Urinary bladder (tissue), 4 donors: ENCODE measurements around the gene CLDN6. TPM values are rescaled to one million over a fixed set of nuclear protein-coding genes. Genes with fewer than 3 reads are reported as not detected.
"Not testable (repeated sequence)": the region's sequence is repeated elsewhere in the genome, so short reads cannot be mapped to it uniquely, and the experiment has no call there.

ENCODE experiments used
- DNase-seq: peaks from one replicate; pipeline ENCODE4 v3.0.0-alpha.2; 2015; ENCODE audit errors: extremely low spot score
- H3K27ac ChIP-seq: one replicate; pipeline ENCODE4 v1.5.1; 2013; ENCODE audit warnings: low read depth, mild to moderate bottlenecking, moderate library complexity
- H3K36me3 ChIP-seq: one replicate; pipeline ENCODE4 v1.6.1; 2013; ENCODE audit warnings: mild to moderate bottlenecking, moderate library complexity; ENCODE audit not compliant: insufficient read depth
- H3K4me1 ChIP-seq: one replicate; pipeline ENCODE4 v1.6.1; 2013; ENCODE audit warnings: mild to moderate bottlenecking, moderate library complexity; ENCODE audit not compliant: insufficient read depth
- H3K4me3 ChIP-seq: one replicate; pipeline ENCODE4 v1.5.1; 2013; ENCODE audit warnings: low read depth, low read length
- WGBS: extraction: QIAGEN DNeasy Blood & Tissue Kit; methylation state at CpG from one replicate; pipeline ENCODE4 v1.1.7; 2013; 5-methylcytosine and 5-hydroxymethylcytosine counted together
- polyA plus RNA-seq: library from polyadenylated mRNA; stranded (reverse); fragments of 200-250 nt; gene quantifications from one replicate; pipeline ENCODE4 v1.2.3, GENCODE V29; 2013
- total RNA-seq: library from RNA; depleted of rRNA; stranded (reverse); fragments of >200 nt; gene quantifications from one replicate; pipeline ENCODE4 v1.2.3, GENCODE V29; 2014
- donor health status: healthy with polysubstance abuse.
- donor health status: healthy.

The CLDN6 gene
- total and polyA plus RNA-seq, 2 donors = not detected

DNA sequence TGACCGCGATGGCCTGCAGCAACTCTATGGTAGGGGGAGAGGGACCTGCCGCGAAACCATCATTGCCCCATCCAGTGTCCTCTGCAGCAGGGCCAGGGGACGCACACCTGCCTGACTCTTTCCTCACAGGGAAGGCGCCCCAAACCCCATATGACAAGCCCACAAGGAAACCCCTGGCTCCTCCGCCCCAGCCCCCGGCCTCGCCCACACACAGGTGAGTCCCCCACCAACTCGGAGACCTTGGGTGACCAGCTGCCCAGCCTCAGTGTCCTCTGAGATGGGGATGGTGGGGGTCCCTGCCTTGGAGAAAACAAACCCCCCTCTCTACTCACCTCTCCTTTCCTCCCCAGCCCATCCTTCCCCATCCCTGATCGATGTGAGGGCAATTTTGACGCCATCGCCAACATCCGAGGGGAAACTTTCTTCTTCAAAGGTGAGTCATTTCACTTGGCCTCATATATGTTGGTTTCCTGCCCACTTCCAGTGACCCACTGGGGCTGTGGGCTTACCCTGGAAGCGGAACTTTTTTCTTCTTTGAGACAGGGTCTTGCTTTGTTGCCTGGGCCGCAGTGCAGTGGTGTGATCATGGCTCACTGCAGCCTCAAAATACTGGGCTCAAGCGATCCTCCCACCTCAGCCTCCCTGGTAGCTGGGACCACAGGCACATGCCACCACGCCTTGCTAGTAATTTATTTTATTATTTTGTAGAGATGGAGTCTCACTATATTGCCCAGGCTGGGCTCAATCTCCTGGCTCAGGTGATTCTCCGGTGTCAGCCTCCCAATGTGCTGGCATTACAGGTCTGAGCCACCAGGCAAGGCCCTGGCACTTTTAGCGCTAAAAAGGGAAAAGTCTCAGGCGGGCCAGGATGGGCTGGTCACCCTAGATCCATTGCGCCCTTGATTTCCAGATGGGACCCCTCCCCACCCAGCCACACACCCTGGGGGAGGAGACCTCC lies 39.5 kb upstream of the CLDN6 start:
- Histone ChIP-seq H3K27ac (no peak overlapping the region), H3K36me3 (no peaks in the 10 kb centered on the region), H3K4me3 (no peak overlapping the region), H3K4me1 (no peaks in the 10 kb centered on the region)
- 91% methylated on average over 22 of the region's 22 CpGs for WGBS
- no peak for DNase-seq

DNA sequence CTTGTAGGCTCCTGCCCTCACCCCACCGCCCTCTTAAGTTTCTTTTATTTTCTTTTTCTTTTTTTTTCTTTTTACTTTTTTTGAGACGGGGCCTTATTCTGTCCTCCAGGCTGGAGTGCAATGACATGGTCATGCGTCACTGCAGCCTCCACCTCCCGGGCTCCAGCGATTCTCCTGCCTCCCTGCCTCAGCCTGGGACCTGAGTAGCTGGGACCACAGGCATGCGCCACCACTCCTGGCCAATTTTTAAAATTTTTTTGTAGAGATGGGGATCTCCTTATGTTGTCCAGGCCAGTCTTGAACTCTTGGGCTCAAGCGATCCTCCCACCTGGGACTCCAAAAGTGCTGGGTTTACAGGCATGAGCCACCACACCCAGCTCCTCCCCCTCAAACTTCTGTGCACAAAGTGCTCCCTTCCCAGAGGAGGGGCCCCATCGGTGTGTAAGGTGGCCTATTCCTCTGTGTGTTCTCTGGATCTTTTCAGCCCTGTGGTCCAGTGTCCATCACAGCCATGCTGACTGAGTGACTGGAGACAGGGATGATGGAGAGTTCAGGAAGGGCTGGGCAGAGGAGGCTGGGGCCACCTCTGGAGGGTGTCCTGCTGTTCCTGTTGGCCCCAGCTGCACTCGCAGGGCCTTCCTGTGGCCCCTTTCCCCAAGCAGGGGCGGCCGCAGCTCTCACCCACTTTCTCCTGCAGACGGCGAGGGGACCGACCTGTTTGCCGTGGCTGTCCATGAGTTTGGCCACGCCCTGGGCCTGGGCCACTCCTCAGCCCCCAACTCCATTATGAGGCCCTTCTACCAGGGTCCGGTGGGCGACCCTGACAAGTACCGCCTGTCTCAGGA lies 38.6 kb upstream of the CLDN6 start:
- Histone ChIP-seq H3K4me3 (no peak overlapping the region), H3K27ac (no peak overlapping the region), H3K36me3 (no peaks in the 10 kb centered on the region), H3K4me1 (no peaks in the 10 kb centered on the region)
- no peak for DNase-seq
- WGBS = 89% methylated on average over 19 of the region's 19 CpGs

DNA sequence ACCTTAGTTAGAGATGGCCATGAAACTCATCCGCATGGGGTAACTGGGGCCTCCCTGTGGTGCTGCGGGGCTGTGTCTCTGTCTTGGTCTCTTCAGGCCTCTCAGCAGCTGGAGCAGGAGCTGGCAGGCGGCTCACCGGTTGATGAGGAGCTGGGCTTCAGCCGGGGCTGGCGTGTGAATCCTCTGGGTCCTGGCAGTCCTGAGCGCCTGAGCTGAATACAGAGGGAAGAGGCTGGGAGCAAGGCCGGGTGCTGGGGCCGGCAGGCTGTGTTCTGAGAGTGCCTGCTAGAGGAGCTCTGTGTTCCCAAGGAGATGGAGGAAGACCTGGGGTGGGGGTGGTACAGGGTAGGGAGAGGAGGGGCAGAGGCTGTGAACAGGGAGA lies 37.7 kb upstream of the CLDN6 start:
- H3K4me1 ChIP-seq = not testable (repeated sequence)

DNA sequence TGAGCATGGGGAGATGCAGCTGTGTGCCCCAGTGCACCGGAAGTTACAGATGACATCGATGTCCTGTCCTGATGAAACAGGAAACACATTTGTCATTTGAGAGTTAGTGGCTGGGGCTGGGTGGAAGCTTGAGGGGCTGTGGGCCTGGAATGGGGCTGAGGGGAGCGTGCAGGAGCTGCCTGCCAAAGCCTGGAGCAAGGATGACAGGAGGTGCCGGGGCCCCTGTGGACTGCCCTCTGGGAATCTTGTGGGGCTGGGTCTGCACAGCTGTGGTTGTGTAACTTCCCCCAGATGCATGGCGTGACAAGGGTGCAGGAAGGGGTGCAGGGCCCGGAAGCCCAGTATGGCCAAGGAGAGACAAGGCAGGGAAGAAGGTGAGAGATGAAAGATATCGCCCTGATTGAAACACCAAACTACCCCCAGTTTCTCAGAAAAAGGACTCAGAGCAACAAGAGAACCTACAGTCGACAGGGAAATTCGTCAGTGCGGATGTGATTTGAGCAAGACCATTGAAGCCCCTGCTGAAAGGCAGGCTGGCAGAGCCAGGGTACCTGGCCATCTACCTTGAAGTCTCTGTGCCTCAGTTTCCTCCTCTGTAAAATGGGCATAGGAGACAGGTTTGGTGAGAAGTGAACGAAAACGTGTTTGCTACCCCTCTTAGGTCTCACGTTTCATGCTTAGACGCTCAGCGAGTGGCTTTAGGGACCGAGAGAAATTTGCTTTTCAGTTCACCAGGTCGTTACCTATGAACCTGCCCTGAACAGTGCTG lies 37.2 kb upstream of the CLDN6 start:
- Histone ChIP-seq H3K36me3 (no peaks in the 10 kb centered on the region), H3K4me1 (no peaks in the 10 kb centered on the region), H3K27ac (no peak overlapping the region), H3K4me3 (no peak overlapping the region)
- no peak for DNase-seq
- WGBS = 74% methylated on average over 17 of the region's 17 CpGs

More for the DNA sequence above, 37.7 kb upstream of the CLDN6 start:
- H3K36me3 ChIP-seq, H3K4me3 ChIP-seq, H3K27ac ChIP-seq, DNase-seq: not testable (repeated sequence)
- WGBS = 50% methylated on average over 9 of the region's 9 CpGs

DNA sequence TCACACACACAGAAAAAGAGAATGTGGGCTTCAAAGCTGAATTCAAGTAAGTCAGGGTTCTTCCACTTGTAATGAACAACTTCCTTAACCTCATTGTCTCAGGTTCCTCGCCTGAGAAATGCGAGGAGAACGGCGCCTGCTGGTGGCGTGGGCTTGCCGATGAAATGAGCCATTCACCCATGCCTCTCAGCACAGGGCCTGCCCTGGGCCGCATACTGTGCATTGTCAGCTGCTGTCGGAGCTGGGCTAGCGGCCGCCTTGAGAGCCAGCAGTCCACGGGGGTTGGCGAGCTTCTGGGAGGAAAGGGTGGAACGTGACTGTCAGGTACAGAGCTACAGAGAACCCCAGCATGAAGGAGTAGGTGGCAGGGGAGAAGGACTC lies 35.3 kb upstream of the CLDN6 start:
- not testable (repeated sequence) for DNase-seq, H3K4me3 ChIP-seq, H3K4me1 ChIP-seq, H3K27ac ChIP-seq, H3K36me3 ChIP-seq
- 91% methylated on average over 13 of the region's 13 CpGs for WGBS

DNA sequence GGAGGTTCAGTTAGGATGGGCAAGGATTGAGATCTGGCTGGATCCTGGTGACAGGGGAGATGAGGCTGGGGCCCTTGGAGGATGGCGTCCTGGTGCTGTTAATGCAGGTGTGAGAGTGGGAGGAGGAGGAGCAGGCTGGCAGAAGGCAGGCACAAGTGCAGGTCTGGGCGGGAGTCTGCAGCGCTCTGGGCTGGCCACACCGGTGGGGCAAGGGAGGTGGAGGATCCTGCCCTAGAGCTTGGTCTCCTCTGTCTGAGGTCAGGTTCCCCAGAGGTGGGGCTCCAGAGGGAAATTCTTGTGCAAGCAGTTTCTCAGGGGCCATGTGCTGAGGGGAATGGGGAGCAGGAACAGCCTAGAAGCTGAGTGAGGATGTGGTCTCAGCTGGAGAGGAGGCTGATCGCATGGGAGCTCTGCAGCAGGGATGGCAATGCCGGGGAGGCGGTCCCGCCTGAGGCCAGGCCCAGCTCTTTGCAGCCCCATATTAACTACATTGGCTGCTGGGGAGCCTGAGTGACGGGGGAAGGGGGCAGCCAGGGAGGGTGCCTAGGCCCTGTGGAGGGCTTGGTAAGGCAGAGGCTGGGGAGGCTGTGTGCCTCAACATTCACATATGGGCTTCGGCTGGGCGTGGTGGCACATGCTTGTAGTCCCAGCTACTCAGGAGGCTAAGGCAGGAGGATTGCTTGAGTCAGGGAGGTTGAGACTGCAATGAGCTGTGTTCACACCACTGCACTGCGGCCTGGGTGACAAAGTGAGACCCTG lies 34.8 kb upstream of the CLDN6 start:
- H3K4me3 ChIP-seq, H3K36me3 ChIP-seq, H3K27ac ChIP-seq, DNase-seq, H3K4me1 ChIP-seq: not testable (repeated sequence)
- 76% methylated on average over 11 of the region's 12 CpGs for WGBS

DNA sequence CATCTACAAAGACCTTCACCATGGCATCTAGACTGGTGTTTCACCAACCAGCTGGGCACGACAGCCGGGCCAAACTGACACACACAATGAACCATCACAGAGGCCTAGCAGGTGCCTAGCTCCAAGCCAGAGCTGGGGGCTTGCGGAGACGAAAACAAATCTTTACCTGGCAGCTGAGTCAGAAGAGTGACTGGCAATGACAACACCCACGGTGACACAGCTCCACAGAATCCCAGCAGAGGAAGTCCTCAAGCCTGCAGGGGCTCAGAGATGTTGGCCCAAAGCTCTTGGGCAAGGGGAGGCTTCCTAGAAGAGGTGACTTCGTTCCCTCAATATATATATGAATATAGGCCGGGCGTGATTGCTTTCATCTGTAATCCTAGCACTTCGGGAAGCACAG lies 33.5 kb upstream of the CLDN6 start:
- Histone ChIP-seq H3K36me3 (no peaks in the 10 kb centered on the region), H3K4me1 (no peaks in the 10 kb centered on the region), H3K27ac (no peak overlapping the region), H3K4me3 (no peak overlapping the region)
- 88% methylated on average over 9 of the region's 9 CpGs for WGBS
- no peak for DNase-seq

DNA sequence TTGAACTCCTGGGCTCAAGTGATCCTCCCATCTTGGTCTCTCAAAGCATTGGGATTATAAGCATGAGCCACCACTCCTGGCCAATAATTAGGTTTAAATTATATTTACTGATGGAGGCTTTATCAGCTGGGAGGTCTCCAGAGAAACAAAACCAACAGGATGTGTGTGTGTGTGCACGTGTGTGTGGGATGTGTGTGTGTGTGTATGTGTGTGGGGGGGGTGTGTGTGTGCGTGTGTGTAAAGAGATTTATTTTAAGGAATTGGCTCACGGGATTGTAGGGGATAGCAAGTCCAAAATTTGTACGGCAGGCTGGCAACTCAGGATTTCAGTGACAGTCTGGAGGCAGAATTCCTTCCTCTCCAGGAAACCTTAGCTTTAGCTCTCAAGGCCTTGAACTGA lies 33.0 kb upstream of the CLDN6 start:
- Histone ChIP-seq H3K36me3 (no peaks in the 10 kb centered on the region), H3K4me3 (no peak overlapping the region), H3K27ac (no peak overlapping the region), H3K4me1 (peaks cover 1% of the 10 kb centered on the region)
- 38% methylated on average over 4 of the region's 4 CpGs for WGBS
- DNase-seq = no peak

DNA sequence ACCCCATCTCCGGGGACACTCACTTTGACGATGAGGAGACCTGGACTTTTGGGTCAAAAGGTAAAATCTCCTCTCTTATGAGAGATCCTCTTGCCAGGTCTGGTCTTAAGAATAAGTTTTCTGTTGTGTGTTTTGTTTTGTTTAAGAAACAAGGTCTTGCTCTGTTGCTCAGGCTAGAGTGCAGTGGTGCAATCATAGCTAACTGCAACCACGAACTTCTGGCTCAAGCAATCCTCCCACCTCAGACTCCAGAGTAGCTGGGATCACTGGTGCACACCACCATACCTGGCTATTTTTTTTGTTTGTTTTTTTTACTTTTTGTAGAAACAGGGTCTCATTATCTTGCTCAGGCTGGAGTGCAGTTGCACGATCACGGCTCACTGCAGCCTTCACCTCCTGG lies 32.5 kb upstream of the CLDN6 start:
- WGBS = 86% methylated on average over 5 of the region's 5 CpGs
- Histone ChIP-seq H3K4me3 (no peak overlapping the region), H3K4me1 (peaks cover 1% of the 10 kb centered on the region), H3K36me3 (no peaks in the 10 kb centered on the region), H3K27ac (no peak overlapping the region)
- DNase-seq = no peak

DNA sequence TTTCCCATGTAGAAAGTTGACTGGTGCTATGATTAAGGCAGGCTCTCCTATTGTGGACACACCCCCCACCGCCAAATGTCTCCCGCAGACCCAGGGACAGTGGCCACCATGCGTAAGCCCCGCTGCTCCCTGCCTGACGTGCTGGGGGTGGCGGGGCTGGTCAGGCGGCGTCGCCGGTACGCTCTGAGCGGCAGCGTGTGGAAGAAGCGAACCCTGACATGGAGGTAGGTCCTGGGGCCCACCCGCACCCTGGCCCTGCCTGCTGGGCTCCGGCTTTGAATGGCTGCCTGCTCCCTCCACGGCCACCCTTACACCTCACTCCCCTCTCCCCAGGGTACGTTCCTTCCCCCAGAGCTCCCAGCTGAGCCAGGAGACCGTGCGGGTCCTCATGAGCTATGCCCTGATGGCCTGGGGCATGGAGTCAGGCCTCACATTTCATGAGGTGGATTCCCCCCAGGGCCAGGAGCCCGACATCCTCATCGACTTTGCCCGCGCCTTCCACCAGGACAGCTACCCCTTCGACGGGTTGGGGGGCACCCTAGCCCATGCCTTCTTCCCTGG lies 32.0 kb upstream of the CLDN6 start:
- peaks cover 1% of the 10 kb centered on the region for H3K4me1 ChIP-seq
- 82% methylated on average over 26 of the region's 26 CpGs for WGBS
- H3K27ac ChIP-seq = no peak overlapping the region
- no peak for DNase-seq
- H3K36me3 ChIP-seq = no peaks in the 10 kb centered on the region
- no peak overlapping the region for H3K4me3 ChIP-seq

DNA sequence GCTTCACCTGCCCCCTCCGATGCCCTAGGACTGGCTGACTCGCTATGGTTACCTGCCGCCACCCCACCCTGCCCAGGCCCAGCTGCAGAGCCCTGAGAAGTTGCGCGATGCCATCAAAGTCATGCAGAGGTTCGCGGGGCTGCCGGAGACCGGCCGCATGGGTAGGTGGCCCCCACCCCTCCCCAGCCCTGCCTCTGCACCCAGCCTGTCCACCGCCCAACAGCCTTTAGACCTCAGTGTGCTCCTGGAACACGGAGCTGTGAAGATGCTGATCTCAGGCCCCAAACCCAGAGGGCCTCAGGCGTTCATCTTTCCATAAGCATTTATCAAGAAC lies 29.4 kb upstream of the CLDN6 start:
- no peak for DNase-seq
- Histone ChIP-seq H3K4me3 (no peak overlapping the region), H3K36me3 (no peaks in the 10 kb centered on the region), H3K27ac (no peak overlapping the region), H3K4me1 (peaks cover 1% of the 10 kb centered on the region)
- 9% methylated on average over 13 of the region's 13 CpGs for WGBS

DNA sequence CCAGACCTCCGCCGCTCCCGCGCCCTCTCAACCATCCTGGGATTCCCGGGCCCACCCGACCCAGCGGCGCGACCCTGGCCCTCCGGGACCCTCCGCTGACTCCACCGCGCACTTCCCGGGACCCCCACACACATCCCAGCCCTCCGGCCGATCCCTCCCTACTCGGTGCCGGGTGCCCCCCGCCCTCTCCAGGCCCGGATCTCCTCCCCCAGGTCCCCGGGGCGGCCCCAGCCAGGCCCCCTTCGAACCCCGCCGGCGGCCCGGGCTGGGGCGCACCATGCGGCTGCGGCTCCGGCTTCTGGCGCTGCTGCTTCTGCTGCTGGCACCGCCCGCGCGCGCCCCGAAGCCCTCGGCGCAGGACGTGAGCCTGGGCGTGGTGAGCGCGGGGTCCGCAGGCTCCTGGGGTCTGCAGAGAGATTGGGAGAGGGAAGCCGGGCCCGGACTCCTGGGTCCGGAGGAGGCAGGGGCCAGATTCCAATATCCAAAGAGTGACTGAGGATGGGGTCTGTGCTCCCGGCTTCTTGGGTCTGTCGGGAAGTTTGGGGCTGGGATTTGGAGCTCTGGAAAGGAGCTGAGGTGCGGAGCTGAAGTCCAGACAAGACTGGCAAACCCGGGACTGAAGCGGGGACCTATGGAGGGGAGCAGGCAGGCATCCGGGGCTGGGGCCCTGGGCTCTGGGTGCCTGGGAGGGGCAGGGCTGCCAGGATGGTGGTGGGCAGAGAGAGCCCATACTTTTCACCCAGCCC lies 28.8 kb upstream of the CLDN6 start:
- WGBS = under 1% methylated on average over 54 of the region's 54 CpGs
- H3K27ac ChIP-seq = no peak overlapping the region
- DNase-seq = no peak
- no peaks in the 10 kb centered on the region for H3K36me3 ChIP-seq
- H3K4me1 ChIP-seq = peaks cover 1% of the 10 kb centered on the region
- peak overlapping the region; percentile 43 for H3K4me3 ChIP-seq
